OCI-M2 (cell line): ENCODE data around the gene SLC29A3.

Experiments used
- DNase-seq: peaks from one replicate; lab custom pipeline; 2025; ENCODE audit not compliant: unreplicated experiment; lab: John Stamatoyannopoulos, UW

Gene SLC29A3

DNA sequence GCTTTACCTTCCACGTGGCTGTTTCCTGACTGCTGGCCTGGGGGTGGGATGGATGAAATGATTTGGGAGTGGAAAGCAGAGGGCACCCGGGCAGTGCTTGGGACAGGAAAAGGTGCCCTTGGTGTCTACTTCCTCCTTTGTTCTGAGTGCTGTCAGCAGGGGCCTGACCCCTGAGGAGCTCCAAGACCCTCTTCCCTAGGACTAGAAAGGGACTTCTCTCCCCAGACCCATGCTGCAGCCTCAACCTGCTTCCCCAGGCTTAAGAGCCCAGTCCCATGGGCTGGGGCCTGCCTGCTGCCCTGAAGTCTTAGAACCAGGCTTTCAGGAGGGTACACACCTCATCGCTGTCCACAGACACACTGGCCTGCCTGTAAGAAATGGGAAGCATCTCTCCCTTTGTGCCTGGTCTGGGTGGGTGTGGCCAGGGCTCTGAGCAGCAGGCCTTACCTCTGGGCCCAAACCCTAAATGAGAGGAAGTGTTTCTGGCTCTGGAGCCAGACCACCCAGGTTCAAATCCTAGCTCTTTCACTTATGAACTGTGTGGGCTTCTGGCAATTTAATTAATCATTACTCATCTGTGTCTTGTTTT lies 90.6 kb downstream of the SLC29A3 start:
- DNase-seq = no peak
